Fibroblast of lung (primary cell): ENCODE data around the gene LASP1NB.

Source experiments
- DNase-seq, 2 donors: peaks; one replicate each; pipeline versions ENCODE4 v3.0.0 to v3.0.0-alpha.2; 2010; ENCODE audit warnings: low read depth in 2 of 2
- H2AFZ ChIP-seq: 2 replicates; pipeline ENCODE4 v1.5.1; 2012; ENCODE audit warnings: low read length, control low read depth, inconsistent platforms
- H3K27ac ChIP-seq: 2 replicates; pipeline ENCODE4 v1.5.1; 2011; ENCODE audit warnings: low read length, control low read depth; ENCODE audit not compliant: insufficient read depth
- H3K27me3 ChIP-seq: 2 replicates; pipeline ENCODE4 v1.5.1; 2011; ENCODE audit warnings: mild to moderate bottlenecking, low read length; ENCODE audit not compliant: control insufficient read depth, insufficient read depth
- H3K36me3 ChIP-seq: 2 replicates; pipeline ENCODE4 v1.5.1; 2011; ENCODE audit warnings: low read length; ENCODE audit not compliant: control insufficient read depth, insufficient read depth
- H3K4me1 ChIP-seq: 2 replicates; pipeline ENCODE4 v1.5.1; 2011; ENCODE audit warnings: low read length; ENCODE audit not compliant: control insufficient read depth, insufficient read depth; ENCODE audit errors: extremely low read depth
- H3K4me2 ChIP-seq: 2 replicates; pipeline ENCODE4 v1.5.1; 2011; ENCODE audit warnings: low read length, control low read depth; ENCODE audit not compliant: insufficient read depth; ENCODE audit errors: extremely low read depth
- H3K4me3 ChIP-seq, 4 experiments: fragments of 200-600 bp in 1 of 4; sonication (generic) in 1 of 4; replicated peaks in 1 of 4; 2 replicates each; pipeline ENCODE4 v1.5.1; 2011 to 2016; ENCODE audit warnings: low read length in 4 of 4, low read depth in 3 of 4, mild to moderate bottlenecking in 3 of 4, control low read depth in 2 of 4, inconsistent platforms in 1 of 4, mixed read lengths in 1 of 4; ENCODE audit not compliant: insufficient read depth in 1 of 4; ENCODE audit errors: control extremely low read depth in 1 of 4
- H3K79me2 ChIP-seq: 2 replicates; pipeline ENCODE4 v1.5.1; 2012; ENCODE audit warnings: mild to moderate bottlenecking, low read length, inconsistent platforms; ENCODE audit not compliant: control insufficient read depth, insufficient read depth
- H3K9ac ChIP-seq: 2 replicates; pipeline ENCODE4 v1.5.1; 2011; ENCODE audit warnings: mild to moderate bottlenecking, low read length, control low read depth; ENCODE audit not compliant: insufficient read depth
- H3K9me3 ChIP-seq: 2 replicates; pipeline ENCODE4 v1.5.1; 2012; ENCODE audit warnings: low read depth, low read length; ENCODE audit not compliant: control insufficient read depth, insufficient read depth
- H4K20me1 ChIP-seq: 2 replicates; pipeline ENCODE4 v1.5.1; 2011; ENCODE audit warnings: low read length; ENCODE audit not compliant: control insufficient read depth, insufficient read depth; ENCODE audit errors: extremely low read depth
- EZH2 ChIP-seq: IDR thresholded peaks from 2 replicates; pipeline ENCODE4 v1.5.1; 2012; ENCODE audit warnings: low read length, control low read depth, mild to moderate bottlenecking; ENCODE audit errors: missing control alignments
- TF ChIP-seq, protein P1 (sequence below), 2 donors: IDR thresholded peaks in 1 of 2; conservative IDR thresholded peaks in 1 of 2; 1 replicate in 1 of 2; 2 replicates in 1 of 2; pipeline ENCODE4 v1.5.1; 2011 to 2012; ENCODE audit warnings: low read length in 2 of 2, control low read depth in 1 of 2, inconsistent platforms in 1 of 2, low read depth in 1 of 2, mild to moderate bottlenecking in 1 of 2

LASP1NB gene

DNA sequence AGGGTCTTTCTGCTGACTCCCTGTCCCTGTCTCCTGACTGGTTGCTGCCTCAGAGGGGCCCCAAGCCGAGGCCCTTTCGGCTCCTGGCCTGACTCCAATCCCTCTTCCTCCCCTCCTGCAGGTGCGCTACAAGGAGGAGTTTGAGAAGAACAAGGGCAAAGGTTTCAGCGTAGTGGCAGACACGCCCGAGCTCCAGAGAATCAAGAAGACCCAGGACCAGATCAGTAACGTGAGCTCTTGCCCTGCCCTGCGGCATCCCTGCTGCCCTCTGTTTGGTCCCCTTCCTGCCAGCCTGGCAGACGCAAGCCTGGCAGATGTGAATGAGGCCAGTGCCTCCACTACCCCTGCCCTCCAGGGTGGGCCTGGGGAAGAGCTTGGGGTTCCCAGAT is 27.1 kb upstream of the LASP1NB start:
- no peak overlapping the region for H3K4me2 ChIP-seq
- H3K9ac ChIP-seq: no peak overlapping the region
- no peak for DNase-seq
- no peak overlapping the region for H3K27ac ChIP-seq
- H4K20me1 ChIP-seq: no peaks in the 10 kb centered on the region
- no peak overlapping the region for H3K4me3 ChIP-seq
- H3K27me3 ChIP-seq: no peaks in the 10 kb centered on the region
- H3K79me2 ChIP-seq: peaks cover 54% of the 10 kb centered on the region
- H2AFZ ChIP-seq: no peak overlapping the region
- H3K36me3 ChIP-seq: peaks cover 31% of the 10 kb centered on the region
- TF ChIP-seq, protein P1, sequence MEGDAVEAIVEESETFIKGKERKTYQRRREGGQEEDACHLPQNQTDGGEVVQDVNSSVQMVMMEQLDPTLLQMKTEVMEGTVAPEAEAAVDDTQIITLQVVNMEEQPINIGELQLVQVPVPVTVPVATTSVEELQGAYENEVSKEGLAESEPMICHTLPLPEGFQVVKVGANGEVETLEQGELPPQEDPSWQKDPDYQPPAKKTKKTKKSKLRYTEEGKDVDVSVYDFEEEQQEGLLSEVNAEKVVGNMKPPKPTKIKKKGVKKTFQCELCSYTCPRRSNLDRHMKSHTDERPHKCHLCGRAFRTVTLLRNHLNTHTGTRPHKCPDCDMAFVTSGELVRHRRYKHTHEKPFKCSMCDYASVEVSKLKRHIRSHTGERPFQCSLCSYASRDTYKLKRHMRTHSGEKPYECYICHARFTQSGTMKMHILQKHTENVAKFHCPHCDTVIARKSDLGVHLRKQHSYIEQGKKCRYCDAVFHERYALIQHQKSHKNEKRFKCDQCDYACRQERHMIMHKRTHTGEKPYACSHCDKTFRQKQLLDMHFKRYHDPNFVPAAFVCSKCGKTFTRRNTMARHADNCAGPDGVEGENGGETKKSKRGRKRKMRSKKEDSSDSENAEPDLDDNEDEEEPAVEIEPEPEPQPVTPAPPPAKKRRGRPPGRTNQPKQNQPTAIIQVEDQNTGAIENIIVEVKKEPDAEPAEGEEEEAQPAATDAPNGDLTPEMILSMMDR (conservative IDR thresholded peaks at IDR 0.05 in 1 of 2, IDR thresholded peaks at IDR 0.05 in 1 of 2; ENCODE audit: low read depth in 1 of 2, low read length in 2 of 2): no peak
- no peak for TF ChIP-seq EZH2
- H3K9me3 ChIP-seq: no peaks in the 10 kb centered on the region
- peaks cover 42% of the 10 kb centered on the region for H3K4me1 ChIP-seq

DNA sequence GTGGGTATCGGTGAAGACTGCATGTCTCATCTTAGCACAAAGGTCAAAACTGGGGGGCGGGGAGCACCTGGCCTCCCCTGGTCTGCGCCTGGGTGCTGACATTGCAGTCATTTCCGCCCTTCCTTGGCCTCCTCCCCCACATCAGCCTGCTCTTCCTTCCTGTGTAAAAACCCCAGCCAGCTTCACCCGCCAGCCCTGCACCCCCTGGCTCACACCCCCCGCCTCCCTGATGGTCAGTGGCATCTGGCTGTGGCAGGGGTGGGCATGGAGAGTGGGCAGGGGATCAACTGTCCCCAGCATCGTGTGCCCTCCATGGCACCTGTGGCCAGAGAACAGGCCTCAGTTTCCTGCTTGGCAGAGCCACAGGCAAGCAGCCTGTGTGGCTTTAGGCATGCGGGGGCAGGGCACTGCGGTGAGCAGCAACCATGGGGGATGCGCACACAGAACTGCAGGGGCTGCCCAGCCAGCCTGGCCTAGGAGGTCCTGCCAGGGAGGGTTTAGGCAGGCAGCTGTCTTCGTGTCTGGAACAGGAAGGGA is 26.5 kb upstream of the LASP1NB start:
- no peak overlapping the region for H2AFZ ChIP-seq

DNA sequence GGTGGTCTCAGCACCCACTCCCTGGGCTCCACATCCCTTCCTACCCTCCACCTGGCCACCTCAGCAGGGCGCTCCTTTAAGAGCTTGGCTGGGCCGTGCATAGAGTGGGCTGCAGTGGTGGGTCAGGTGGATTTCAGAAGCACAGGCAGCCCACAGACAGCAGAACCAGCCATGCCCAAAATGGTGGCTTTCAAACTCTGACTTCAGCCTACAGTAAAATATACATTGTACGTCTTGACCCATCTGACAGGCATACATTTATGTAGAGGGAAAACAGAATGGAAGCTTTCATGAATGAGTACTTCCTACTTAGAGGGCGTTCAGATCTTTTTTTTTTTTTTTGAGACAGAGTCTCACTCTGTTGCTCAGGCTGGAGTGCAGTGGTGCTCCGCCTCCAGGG is 26.0 kb upstream of the LASP1NB start:
- no peak for TF ChIP-seq EZH2
- TF ChIP-seq, protein P1 (conservative IDR thresholded peaks at IDR 0.05 in 1 of 2, IDR thresholded peaks at IDR 0.05 in 1 of 2; ENCODE audit: low read depth in 1 of 2, low read length in 2 of 2): no peak
- Histone ChIP-seq H3K36me3 (peaks cover 32% of the 10 kb centered on the region), H3K4me1 (peaks cover 41% of the 10 kb centered on the region), H3K4me2 (no peak overlapping the region), H4K20me1 (no peaks in the 10 kb centered on the region), H3K9ac (no peak overlapping the region), H3K27me3 (no peaks in the 10 kb centered on the region), H2AFZ (no peak overlapping the region), H3K4me3 (no peak overlapping the region), H3K27ac (no peak overlapping the region), H3K79me2 (peaks cover 63% of the 10 kb centered on the region), H3K9me3 (no peaks in the 10 kb centered on the region)
- DNase-seq: no peak

More for the DNA sequence above, 26.5 kb upstream of the LASP1NB start:
- Histone ChIP-seq H3K79me2 (peaks cover 60% of the 10 kb centered on the region), H3K27me3 (no peaks in the 10 kb centered on the region), H3K9ac (no peak overlapping the region), H3K4me1 (peaks cover 41% of the 10 kb centered on the region), H3K4me3 (no peak overlapping the region), H3K9me3 (no peaks in the 10 kb centered on the region), H4K20me1 (no peaks in the 10 kb centered on the region), H3K36me3 (peaks cover 33% of the 10 kb centered on the region), H3K4me2 (no peak overlapping the region), H3K27ac (no peak overlapping the region)
- TF ChIP-seq EZH2: no peak
- TF ChIP-seq, protein P1 (conservative IDR thresholded peaks at IDR 0.05 in 1 of 2, IDR thresholded peaks at IDR 0.05 in 1 of 2; ENCODE audit: low read depth in 1 of 2, low read length in 2 of 2): no peak
- no peak for DNase-seq
